HUES48 (cell line): ENCODE data around the gene TEX14.
"Not testable (repeated sequence)": the region's sequence is repeated elsewhere in the genome, so short reads cannot be mapped to it uniquely, and the experiment has no call there.

ENCODE experiments used
- H3K27ac ChIP-seq: one replicate; pipeline ENCODE4 v1.7.0; 2013; ENCODE audit warnings: low read depth, low read length, inconsistent platforms
- H3K27me3 ChIP-seq: 2 replicates; pipeline ENCODE4 v1.6.1; 2013; ENCODE audit warnings: mild to moderate bottlenecking, low read length; ENCODE audit not compliant: control insufficient read depth, insufficient read depth
- H3K36me3 ChIP-seq: 2 replicates; pipeline ENCODE4 v1.6.1; 2013; ENCODE audit warnings: low read length; ENCODE audit not compliant: control insufficient read depth, insufficient read depth
- H3K4me1 ChIP-seq: 2 replicates; pipeline ENCODE4 v1.6.1; 2013; ENCODE audit warnings: mild to moderate bottlenecking, low read length; ENCODE audit not compliant: control insufficient read depth, insufficient read depth
- H3K4me3 ChIP-seq: 2 replicates; pipeline ENCODE4 v1.5.1; 2013; ENCODE audit warnings: mild to moderate bottlenecking, low read depth, low read length
- H3K9ac ChIP-seq: 2 replicates; pipeline ENCODE4 v1.6.1; 2013; ENCODE audit warnings: mild to moderate bottlenecking, low read depth, low read length, moderate library complexity
- H3K9me3 ChIP-seq: 2 replicates; pipeline ENCODE4 v1.6.1; 2013; ENCODE audit warnings: low read length; ENCODE audit not compliant: control insufficient read depth, insufficient read depth

The TEX14 gene

DNA sequence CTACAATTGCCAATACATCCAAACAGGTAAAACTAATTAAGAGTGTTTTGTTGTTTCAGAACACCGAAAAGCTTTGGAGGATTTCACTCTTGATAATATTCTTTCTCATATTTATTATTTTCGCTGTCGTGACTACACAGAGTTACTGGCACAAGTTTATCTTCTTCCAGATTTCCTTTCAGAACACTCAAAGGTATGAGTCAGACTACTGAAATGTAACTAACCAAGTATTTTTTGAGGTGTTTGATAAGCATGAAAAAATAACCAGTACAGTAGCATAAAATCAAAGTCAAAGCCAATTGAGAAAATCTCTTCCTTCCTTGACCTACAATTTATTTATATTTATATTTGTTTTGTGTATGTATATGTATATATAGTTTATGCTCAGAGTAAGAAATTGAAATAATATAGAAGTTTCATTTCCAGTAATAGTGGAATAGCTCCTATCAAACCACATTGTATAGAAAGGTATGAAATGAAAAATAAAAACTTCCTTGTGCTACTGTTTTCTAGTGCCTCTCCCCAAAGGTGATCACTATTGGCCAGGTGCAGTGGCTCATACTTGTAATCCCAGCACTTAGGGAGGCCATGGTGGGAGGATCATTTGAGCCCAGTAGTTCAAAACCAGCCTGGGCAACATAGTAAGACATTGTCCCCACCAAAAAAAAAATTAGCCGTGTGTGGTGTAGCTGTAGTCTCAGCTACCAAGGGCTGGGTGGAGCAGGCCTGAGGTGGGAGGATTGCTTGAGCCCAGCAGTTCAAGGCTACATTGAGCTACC is 11.5 kb upstream of the TEX14 start:
- no peak overlapping the region for H3K9ac ChIP-seq
- H3K9me3 ChIP-seq: no peaks in the 10 kb centered on the region
- H3K4me3 ChIP-seq: no peak overlapping the region
- H3K36me3 ChIP-seq: no peaks in the 10 kb centered on the region
- H3K4me1 ChIP-seq: no peaks in the 10 kb centered on the region
- H3K27me3 ChIP-seq: no peaks in the 10 kb centered on the region
- H3K27ac ChIP-seq: no peak overlapping the region

DNA sequence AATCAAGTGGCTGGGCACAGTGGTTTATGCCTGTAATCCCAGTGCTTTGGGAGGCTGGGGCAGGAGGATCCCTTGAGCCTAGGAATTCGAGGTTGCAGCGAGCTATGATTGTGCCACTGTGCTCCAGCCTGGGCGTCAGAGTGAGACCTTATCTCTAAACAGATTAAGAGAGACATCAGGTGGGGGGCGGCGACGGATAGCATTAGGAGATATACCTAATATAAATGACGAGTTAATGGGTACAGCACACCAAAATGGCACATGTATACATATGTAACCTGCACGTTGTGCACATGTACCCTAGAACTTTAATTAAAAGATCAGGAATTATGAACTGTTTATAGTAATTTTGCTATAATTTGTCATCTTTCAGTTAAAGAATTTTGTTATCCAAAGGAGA is 10.9 kb upstream of the TEX14 start:
- H3K9ac ChIP-seq: no peak overlapping the region
- no peaks in the 10 kb centered on the region for H3K36me3 ChIP-seq
- H3K27me3 ChIP-seq: no peaks in the 10 kb centered on the region
- no peaks in the 10 kb centered on the region for H3K4me1 ChIP-seq
- H3K27ac ChIP-seq: no peak overlapping the region
- H3K9me3 ChIP-seq: no peaks in the 10 kb centered on the region
- H3K4me3 ChIP-seq: no peak overlapping the region

DNA sequence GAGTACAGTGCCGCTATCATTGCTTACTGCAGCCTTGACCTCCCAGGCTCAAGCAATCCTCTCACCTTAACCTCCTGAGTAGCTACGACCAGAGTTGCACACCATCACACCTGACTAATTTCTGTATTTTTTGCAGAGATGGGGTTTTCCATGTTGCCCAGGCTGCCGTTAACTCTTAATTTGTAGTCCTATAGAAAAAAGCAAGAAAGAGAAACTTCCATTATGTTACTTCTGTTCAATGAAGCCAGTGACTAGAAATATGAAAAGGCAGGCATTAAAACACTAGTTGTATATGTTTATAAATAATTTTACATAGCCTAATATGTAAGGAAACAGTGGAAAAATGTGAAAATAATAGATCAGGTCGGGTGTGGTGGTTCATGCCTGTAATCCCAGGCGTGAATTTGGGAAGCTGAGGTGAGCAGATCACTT is 10.2 kb upstream of the TEX14 start:
- Histone ChIP-seq H3K9me3 (no peaks in the 10 kb centered on the region), H3K27ac (no peak overlapping the region), H3K27me3 (no peaks in the 10 kb centered on the region), H3K4me1 (no peaks in the 10 kb centered on the region), H3K9ac (no peak overlapping the region), H3K4me3 (no peak overlapping the region), H3K36me3 (no peaks in the 10 kb centered on the region)

DNA sequence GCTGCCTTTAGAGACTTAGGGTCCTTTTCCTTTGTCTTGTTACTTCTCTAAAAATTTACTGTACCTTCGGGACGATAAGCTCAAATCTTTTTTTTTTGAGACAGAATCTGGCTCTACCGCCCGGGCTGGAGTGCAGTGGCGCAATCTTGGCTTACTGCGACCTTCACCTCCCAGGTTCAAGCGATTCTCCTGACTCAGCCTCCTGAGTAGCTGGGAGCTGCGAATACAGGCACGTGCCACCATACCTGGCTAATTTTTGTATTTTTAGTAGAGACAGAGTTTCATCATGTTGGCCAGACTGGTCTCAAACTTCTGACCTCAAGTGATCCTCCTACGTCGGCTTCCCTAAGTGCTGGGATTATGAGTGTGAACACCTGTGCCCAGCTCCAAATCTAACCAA is 7.9 kb upstream of the TEX14 start:
- no peak overlapping the region for H3K27ac ChIP-seq
- no peaks in the 10 kb centered on the region for H3K27me3 ChIP-seq
- no peak overlapping the region for H3K9ac ChIP-seq
- H3K9me3 ChIP-seq: no peaks in the 10 kb centered on the region
- H3K4me3 ChIP-seq: no peak overlapping the region
- peaks cover 4% of the 10 kb centered on the region; the same call in 1 of the 2 replicates for H3K36me3 ChIP-seq
- no peaks in the 10 kb centered on the region for H3K4me1 ChIP-seq

DNA sequence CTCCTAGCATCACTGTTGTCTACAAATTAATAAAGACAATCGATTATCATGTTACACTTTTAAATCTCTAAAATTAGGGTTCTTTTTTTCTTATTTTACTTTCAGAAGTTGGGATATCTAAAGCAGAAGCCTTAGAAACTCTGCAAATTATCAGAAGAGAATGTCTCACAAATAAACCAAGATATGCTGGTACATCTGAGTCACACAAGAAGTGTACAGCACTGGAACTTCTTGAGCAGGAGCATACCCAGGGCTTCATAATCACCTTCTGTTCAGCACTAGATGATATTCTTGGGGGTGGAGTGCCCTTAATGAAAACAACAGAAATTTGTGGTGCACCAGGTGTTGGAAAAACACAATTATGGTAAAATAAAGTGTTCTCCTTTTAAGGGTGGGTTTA is 3.0 kb upstream of the TEX14 start:
- Histone ChIP-seq H3K27ac (no peak overlapping the region), H3K4me1 (peaks cover 8% of the 10 kb centered on the region), H3K27me3 (peaks cover 8% of the 10 kb centered on the region; the same call in 1 of the 2 replicates), H3K4me3 (no peak overlapping the region), H3K9me3 (no peaks in the 10 kb centered on the region), H3K36me3 (peaks cover 4% of the 10 kb centered on the region; the same call in 1 of the 2 replicates), H3K9ac (no peak overlapping the region)

DNA sequence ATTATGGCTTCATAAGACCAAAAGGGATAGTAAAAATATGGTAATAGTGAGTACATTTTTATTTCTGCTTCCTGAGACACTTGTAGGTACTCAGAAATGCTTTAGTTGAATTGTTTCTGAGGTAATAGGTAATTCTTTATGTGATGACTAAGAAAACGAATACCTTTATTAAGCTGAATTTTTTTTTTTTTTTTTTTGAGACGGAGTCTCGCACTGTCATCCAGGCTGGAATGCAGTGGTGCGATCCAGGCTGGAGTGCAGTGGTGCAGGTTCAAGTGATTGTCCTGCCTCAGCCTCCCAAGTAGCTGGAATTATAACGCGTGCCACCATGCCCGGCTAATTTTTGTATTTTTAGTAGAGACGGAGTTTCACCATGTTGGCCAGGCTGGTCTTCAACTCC is 2.5 kb upstream of the TEX14 start:
- Histone ChIP-seq H3K27me3 (peaks cover 8% of the 10 kb centered on the region; the same call in 1 of the 2 replicates), H3K9me3 (no peaks in the 10 kb centered on the region), H3K27ac (no peak overlapping the region), H3K4me1 (peaks cover 8% of the 10 kb centered on the region), H3K9ac (no peak overlapping the region), H3K4me3 (no peak overlapping the region), H3K36me3 (peaks cover 4% of the 10 kb centered on the region; the same call in 1 of the 2 replicates)

DNA sequence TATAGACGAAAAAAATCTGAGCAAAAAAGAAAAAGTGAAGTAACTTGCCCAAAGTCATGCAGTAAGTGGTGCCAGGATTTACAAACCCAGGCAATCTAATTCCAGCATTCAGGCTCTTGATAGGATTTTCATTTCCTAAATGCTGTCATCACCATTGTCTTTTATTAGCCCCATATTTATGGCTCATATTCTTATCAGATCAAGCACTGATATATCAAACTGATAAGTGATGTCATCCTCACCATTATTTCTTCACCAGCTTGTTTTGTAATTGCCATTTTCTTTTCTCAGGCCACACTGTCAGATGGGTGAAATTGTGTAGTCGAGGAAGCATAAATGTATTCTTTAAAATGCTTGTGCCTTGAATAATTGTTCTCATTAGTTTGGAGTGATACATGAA is 1.9 kb upstream of the TEX14 start:
- H3K9me3 ChIP-seq: no peaks in the 10 kb centered on the region
- peaks cover 4% of the 10 kb centered on the region; the same call in 1 of the 2 replicates for H3K36me3 ChIP-seq
- H3K27me3 ChIP-seq: peaks cover 8% of the 10 kb centered on the region; the same call in 1 of the 2 replicates
- H3K4me3 ChIP-seq: no peak overlapping the region
- no peak overlapping the region for H3K27ac ChIP-seq
- H3K4me1 ChIP-seq: peaks cover 8% of the 10 kb centered on the region
- H3K9ac ChIP-seq: no peak overlapping the region

DNA sequence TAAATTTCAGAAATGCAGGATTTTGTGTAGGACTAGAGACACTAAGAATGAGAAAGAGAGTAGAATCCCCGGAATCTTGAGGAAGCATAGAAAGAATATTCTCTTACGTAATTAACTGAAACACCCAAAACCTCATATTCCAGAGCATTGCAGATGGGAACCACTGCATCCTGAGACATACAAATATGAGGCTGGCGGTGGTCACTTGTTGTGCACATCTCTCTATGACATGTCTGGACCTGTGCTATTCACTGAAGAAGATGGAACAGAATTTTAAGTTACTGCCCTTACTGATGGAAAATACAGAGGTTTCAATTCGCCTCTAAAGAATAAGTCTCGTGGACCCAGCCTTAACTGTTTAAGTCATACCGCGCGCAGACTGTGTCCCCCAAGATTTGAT is 1.4 kb upstream of the TEX14 start:
- Histone ChIP-seq H3K4me1 (peaks cover 8% of the 10 kb centered on the region), H3K27me3 (peaks cover 8% of the 10 kb centered on the region; the same call in 1 of the 2 replicates), H3K9me3 (no peaks in the 10 kb centered on the region), H3K36me3 (peaks cover 4% of the 10 kb centered on the region; the same call in 1 of the 2 replicates), H3K4me3 (peak overlapping the region; percentile 60), H3K9ac (peak overlapping the region; percentile 72; the same call in 1 of the 2 replicates), H3K27ac (no peak overlapping the region)

DNA sequence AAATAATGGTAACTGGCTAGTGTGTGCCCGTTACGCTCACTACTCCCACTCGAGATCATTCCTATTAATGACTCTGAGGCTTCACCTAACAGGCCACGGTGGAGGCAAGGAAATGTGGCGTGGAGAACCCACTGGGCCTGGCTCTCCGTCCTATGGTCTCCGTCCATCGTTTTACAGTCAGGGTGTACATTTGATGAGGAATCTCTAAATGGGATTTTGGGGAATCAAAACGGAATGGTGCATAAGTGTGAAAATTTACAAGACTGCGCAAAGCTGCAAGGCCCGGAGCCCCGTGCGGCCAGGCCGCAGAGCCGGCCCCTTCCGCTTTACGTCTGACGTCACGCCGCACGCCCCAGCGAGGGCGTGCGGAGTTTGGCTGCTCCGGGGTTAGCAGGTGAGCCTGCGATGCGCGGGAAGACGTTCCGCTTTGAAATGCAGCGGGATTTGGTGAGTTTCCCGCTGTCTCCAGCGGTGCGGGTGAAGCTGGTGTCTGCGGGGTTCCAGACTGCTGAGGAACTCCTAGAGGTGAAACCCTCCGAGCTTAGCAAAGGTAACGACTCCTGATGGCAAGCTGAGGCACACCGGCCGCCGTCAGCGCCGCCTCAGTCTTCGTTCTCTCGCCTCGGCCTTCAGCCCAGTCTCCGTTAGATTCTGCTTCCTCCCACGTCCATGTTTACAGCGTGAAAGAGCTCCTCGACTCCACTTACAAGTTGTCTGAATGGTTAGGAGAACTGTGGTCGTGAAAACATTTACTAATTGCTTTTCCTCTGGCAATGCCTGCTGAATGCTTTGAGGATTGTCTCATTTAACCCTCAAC is 602 bp upstream of the TEX14 start, which contains the start of gene RAD51C:
Gene RAD51C (plus strand): TSS at position 364 of the 817 bp plus-strand sequence. CDS start 42 bp downstream, at position 406.
- Histone ChIP-seq H3K4me3 (peak within 1 kb of the TSS; percentile 60), H3K9ac (peak within 1 kb of the TSS; percentile 72), H3K4me1 (peaks cover 8% of the 10 kb centered on the region), H3K27ac (peak within 1 kb of the TSS; percentile 63), H3K9me3 (no peaks in the 10 kb centered on the region), H3K27me3 (peaks cover 8% of the 10 kb centered on the region; the same call in 1 of the 2 replicates), H3K36me3 (peaks cover 4% of the 10 kb centered on the region; the same call in 1 of the 2 replicates)

DNA sequence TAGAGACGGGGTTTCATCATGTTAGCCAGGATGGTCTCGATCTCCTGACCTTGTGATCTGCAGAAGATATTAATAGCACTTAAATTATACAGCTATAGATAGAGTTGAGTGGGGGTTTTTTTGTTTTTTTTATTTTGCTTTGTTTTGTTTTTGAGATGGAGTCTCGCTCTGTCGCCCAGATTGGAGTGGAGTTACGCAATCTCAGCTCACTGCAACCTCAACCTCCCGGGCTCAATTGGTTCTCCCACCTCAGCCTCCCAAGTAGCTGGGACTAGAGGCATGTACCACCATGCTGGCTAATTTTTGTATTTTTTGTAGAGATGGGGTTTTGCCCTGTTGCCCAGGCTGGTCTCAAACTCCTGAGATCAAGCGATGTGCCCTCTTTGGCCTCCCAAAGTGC is 1.8 kb downstream of the TEX14 start:
- not testable (repeated sequence) for H3K4me3 ChIP-seq, H3K9ac ChIP-seq, H3K27ac ChIP-seq, H3K4me1 ChIP-seq, H3K9me3 ChIP-seq, H3K27me3 ChIP-seq, H3K36me3 ChIP-seq

DNA sequence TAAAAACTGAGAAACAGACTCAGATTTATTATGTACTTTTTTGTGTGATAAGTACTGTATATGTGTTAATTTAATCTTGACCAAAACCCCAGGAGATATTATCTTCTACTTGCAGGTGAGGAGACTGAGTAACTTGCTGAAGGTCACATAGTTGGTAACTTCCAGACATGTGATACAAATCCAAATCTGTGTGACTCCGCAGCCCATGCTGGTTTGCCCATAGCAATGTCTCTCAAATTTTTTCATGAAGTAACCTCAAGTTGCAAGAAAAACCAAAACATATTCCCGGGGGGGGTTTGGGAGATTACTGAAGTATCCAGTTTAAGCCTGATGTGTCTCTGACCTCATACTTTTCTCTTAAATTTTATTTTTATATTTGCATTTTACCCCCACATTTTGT is 3.3 kb downstream of the TEX14 start:
- H3K27me3 ChIP-seq: peaks cover 8% of the 10 kb centered on the region; the same call in 1 of the 2 replicates
- H3K36me3 ChIP-seq: no peaks in the 10 kb centered on the region
- H3K4me1 ChIP-seq: peaks cover 8% of the 10 kb centered on the region
- no peak overlapping the region for H3K27ac ChIP-seq
- H3K9ac ChIP-seq: no peak overlapping the region
- no peaks in the 10 kb centered on the region for H3K9me3 ChIP-seq
- H3K4me3 ChIP-seq: no peak overlapping the region
